ENCODE results near the gene SLC22A17. TPM values are rescaled to one million over a fixed set of nuclear protein-coding genes. Genes with fewer than 3 reads are reported as not detected.

The SLC22A17 gene
- total and polyA plus RNA-seq, 9 of the 15 experiments (the other 6 are each of a cell fraction or from before 2014, with no cell fraction given), result 0.07 to 0.09 TPM; not detected in 7

GRCh38 chr14:23320584-23321571 lies 31.8 kb downstream of the SLC22A17 start, which contains the start of gene PABPN1 (continued):
- TF ChIP-seq, protein P1, sequence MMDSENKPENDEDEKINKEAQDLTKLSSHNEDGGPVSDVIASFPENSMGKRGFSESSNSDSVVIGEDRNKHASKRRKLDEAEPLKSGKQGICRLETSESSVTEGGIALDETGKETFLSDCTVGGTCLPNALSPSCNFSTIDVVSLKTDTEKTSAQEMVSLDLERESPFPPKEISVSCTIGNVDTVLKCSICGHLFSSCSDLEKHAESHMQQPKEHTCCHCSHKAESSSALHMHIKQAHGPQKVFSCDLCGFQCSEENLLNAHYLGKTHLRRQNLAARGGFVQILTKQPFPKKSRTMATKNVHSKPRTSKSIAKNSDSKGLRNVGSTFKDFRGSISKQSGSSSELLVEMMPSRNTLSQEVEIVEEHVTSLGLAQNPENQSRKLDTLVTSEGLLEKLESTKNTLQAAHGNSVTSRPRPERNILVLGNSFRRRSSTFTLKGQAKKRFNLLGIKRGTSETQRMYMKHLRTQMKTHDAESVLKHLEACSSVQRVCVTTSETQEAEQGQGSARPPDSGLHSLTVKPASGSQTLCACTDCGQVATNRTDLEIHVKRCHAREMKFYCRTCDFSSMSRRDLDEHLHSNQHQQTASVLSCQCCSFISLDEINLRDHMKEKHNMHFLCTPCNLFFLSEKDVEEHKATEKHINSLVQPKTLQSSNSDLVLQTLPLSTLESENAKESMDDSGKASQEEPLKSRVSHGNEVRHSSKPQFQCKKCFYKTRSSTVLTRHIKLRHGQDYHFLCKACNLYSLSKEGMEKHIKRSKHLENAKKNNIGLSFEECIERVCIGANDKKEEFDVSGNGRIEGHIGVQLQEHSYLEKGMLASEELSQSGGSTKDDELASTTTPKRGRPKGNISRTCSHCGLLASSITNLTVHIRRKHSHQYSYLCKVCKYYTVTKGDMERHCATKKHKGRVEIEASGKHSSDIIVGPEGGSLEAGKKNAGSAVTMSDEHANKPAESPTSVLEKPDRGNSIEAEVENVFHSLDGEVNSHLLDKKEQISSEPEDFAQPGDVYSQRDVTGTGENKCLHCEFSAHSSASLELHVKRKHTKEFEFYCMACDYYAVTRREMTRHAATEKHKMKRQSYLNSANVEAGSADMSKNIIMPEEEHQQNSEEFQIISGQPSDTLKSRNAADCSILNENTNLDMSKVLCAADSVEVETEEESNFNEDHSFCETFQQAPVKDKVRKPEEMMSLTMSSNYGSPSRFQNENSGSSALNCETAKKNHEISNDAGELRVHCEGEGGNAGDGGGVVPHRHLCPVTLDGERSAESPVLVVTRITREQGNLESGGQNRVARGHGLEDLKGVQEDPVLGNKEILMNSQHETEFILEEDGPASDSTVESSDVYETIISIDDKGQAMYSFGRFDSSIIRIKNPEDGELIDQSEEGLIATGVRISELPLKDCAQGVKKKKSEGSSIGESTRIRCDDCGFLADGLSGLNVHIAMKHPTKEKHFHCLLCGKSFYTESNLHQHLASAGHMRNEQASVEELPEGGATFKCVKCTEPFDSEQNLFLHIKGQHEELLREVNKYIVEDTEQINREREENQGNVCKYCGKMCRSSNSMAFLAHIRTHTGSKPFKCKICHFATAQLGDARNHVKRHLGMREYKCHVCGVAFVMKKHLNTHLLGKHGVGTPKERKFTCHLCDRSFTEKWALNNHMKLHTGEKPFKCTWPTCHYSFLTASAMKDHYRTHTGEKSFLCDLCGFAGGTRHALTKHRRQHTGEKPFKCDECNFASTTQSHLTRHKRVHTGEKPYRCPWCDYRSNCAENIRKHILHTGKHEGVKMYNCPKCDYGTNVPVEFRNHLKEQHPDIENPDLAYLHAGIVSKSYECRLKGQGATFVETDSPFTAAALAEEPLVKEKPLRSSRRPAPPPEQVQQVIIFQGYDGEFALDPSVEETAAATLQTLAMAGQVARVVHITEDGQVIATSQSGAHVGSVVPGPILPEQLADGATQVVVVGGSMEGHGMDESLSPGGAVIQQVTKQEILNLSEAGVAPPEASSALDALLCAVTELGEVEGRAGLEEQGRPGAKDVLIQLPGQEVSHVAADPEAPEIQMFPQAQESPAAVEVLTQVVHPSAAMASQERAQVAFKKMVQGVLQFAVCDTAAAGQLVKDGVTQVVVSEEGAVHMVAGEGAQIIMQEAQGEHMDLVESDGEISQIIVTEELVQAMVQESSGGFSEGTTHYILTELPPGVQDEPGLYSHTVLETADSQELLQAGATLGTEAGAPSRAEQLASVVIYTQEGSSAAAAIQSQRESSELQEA (IDR thresholded peaks at IDR 0.05; ENCODE audit: low read depth), result peak; percentile 39; the same call in 1 of the 2 replicates
- TF ChIP-seq CBFA2T2 (conservative IDR thresholded peaks at IDR 0.05) (peak; percentile 79), SMARCB1 (IDR thresholded peaks at IDR 0.05; ENCODE audit: insufficient read length, low read depth) (no peak), FOXA3 (CRISPR knock-in tag; conservative IDR thresholded peaks at IDR 0.05 in 1 of 2, IDR thresholded peaks at IDR 0.05 in 1 of 2) (peak in 1 of 2 experiments; percentile 50; a peak in 1 of 4 replicates), BMI1 (IDR thresholded peaks at IDR 0.05; ENCODE audit: low read length) (no peak), SP2 (IDR thresholded peaks at IDR 0.05; ENCODE audit: extremely low read depth, low read depth, low read length, poor library complexity, severe bottlenecking) (peak; percentile 95), GATAD2A (IDR thresholded peaks at IDR 0.05) (no peak), ELF2 (CRISPR knock-in tag; IDR thresholded peaks at IDR 0.05) (peak; percentile 31; the same call in 1 of the 2 replicates), TBP (optimal IDR thresholded peaks at IDR 0.05; ENCODE audit: low read depth, low read length) (peak; percentile 54), ZNF696 (CRISPR knock-in tag; conservative IDR thresholded peaks at IDR 0.05) (no peak), KDM5B (IDR thresholded peaks at IDR 0.05; ENCODE audit: insufficient replicate concordance, low read depth, low read length) (peak; percentile 67), MBD2 (IDR thresholded peaks at IDR 0.05; ENCODE audit: borderline replicate concordance, low read depth) (peak; percentile 97), CTBP1 (IDR thresholded peaks at IDR 0.05; ENCODE audit: borderline replicate concordance) (peak; percentile 76), ATF7 (IDR thresholded peaks at IDR 0.05) (peak; percentile 95)
- TF ChIP-seq, protein P2, sequence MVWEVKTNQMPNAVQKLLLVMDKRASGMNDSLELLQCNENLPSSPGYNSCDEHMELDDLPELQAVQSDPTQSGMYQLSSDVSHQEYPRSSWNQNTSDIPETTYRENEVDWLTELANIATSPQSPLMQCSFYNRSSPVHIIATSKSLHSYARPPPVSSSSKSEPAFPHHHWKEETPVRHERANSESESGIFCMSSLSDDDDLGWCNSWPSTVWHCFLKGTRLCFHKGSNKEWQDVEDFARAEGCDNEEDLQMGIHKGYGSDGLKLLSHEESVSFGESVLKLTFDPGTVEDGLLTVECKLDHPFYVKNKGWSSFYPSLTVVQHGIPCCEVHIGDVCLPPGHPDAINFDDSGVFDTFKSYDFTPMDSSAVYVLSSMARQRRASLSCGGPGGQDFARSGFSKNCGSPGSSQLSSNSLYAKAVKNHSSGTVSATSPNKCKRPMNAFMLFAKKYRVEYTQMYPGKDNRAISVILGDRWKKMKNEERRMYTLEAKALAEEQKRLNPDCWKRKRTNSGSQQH (CRISPR knock-in tag; IDR thresholded peaks at IDR 0.05), result peak; percentile 7; the same call in 1 of the 2 replicates
- TF ChIP-seq, protein P3, sequence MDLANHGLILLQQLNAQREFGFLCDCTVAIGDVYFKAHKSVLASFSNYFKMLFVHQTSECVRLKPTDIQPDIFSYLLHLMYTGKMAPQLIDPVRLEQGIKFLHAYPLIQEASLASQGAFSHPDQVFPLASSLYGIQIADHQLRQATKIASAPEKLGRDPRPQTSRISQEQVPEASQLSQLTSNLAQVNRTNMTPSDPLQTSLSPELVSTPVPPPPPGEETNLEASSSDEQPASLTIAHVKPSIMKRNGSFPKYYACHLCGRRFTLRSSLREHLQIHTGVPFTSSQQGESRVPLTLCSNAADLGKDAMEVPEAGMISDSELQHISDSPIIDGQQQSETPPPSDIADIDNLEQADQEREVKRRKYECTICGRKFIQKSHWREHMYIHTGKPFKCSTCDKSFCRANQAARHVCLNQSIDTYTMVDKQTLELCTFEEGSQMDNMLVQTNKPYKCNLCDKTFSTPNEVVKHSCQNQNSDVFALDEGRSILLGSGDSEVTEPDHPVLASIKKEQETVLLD (IDR thresholded peaks at IDR 0.05), result no peak
